B cell (primary cell): ENCODE measurements around the gene MEAF6. TPM values are rescaled to one million over a fixed set of nuclear protein-coding genes. Genes with fewer than 3 reads are reported as not detected.

Experiments used
- ATAC-seq: fragments of 200-7000 bp; cut with Tn5 transposase; one replicate; pipeline ENCODE4 v1.10.0; 2021; ENCODE audit warnings: low read depth, mild to moderate bottlenecking, moderate number of reproducible peaks, moderate library complexity
- CTCF ChIA-PET: fragments of 350-600 bp; sonication (Branson Sonifier 250); formaldehyde crosslinking; loops from one replicate; lab custom pipeline; 2021; ENCODE audit warnings: antibody characterized with exemption, inconsistent platforms; lab: Charles Lee
- POLR2A ChIA-PET: fragments of 350-600 bp; sonication (Branson Sonifier 250); formaldehyde crosslinking; loops from one replicate; lab custom pipeline; 2021; ENCODE audit warnings: antibody characterized with exemption; lab: Charles Lee
- DNase-seq: peaks from one replicate; pipeline ENCODE4 v3.0.0; 2013
- H2AFZ ChIP-seq: 2 replicates; pipeline ENCODE4 v1.6.1; 2012; ENCODE audit warnings: mild to moderate bottlenecking, low read depth, low read length; ENCODE audit not compliant: insufficient read depth, poor library complexity, severe bottlenecking
- H3K27ac ChIP-seq, 2 donors: 1 replicate in 1 of 2; 2 replicates in 1 of 2; pipeline ENCODE4 v1.5.1; 2012 to 2013; ENCODE audit warnings: low read length in 2 of 2, mild to moderate bottlenecking in 2 of 2, moderate library complexity in 1 of 2
- H3K27me3 ChIP-seq, 4 experiments: fragments of 200-600 bp in 1 of 4; sonication (generic) in 1 of 4; replicated peaks in 1 of 4; 1 replicate in 2 of 4; 2 replicates in 2 of 4; pipeline versions ENCODE4 v1.6.1 to v1.7.0; 2013 to 2016; ENCODE audit warnings: low read length in 3 of 4, mild to moderate bottlenecking in 2 of 4, mixed read lengths in 1 of 4, moderate library complexity in 1 of 4; ENCODE audit not compliant: insufficient read depth in 4 of 4, control insufficient read depth in 3 of 4; ENCODE audit errors: control extremely low read depth in 1 of 4
- H3K36me3 ChIP-seq, 2 experiments: replicated peaks in 1 of 2; 1 replicate in 1 of 2; 2 replicates in 1 of 2; pipeline versions ENCODE4 v1.6.1 to v1.7.1; 2013; ENCODE audit warnings: low read length in 1 of 2; ENCODE audit not compliant: insufficient read depth in 2 of 2, control insufficient read depth in 1 of 2; ENCODE audit errors: control extremely low read depth in 1 of 2, extremely low read depth in 1 of 2
- H3K4me1 ChIP-seq, 2 donors: fragments of 200-600 bp in 1 of 2; sonication (generic) in 1 of 2; 1 replicate in 1 of 2; 2 replicates in 1 of 2; pipeline versions ENCODE4 v1.5.1 to v1.6.1; 2013 to 2017; ENCODE audit warnings: low read length in 2 of 2; ENCODE audit not compliant: control insufficient read depth in 2 of 2, insufficient read depth in 2 of 2
- H3K4me2 ChIP-seq: replicated peaks from 2 replicates; pipeline ENCODE3; 2012; ENCODE audit warnings: mild to moderate bottlenecking, low read depth, low read length; ENCODE audit not compliant: poor library complexity, severe bottlenecking
- H3K4me3 ChIP-seq, 5 experiments: fragments of 200-600 bp in 1 of 5; sonication (generic) in 1 of 5; 1 replicate in 3 of 5; 2 replicates in 2 of 5; pipeline versions ENCODE4 v1.5.1 to v1.7.0; 2011 to 2016; ENCODE audit warnings: low read length in 4 of 5, mild to moderate bottlenecking in 4 of 5, low read depth in 2 of 5, control low read depth in 1 of 5, moderate library complexity in 1 of 5; ENCODE audit not compliant: insufficient read depth in 1 of 5; ENCODE audit errors: control extremely low read depth in 1 of 5, extremely low read depth in 1 of 5
- H3K79me2 ChIP-seq: fragments of 200-600 bp; sonication (generic); one replicate; pipeline ENCODE4 v1.6.0; 2016; ENCODE audit warnings: low read length; ENCODE audit not compliant: control insufficient read depth, insufficient read depth
- H3K9ac ChIP-seq: fragments of 200-600 bp; sonication (generic); 2 replicates; pipeline ENCODE4 v1.6.1; 2017; ENCODE audit warnings: mild to moderate bottlenecking, low read length, moderate library complexity
- H3K9me3 ChIP-seq, 3 donors: one replicate each; pipeline versions ENCODE4 v1.6.1 to v1.7.1; 2013; ENCODE audit warnings: low read length in 2 of 3; ENCODE audit not compliant: control insufficient read depth in 2 of 3, insufficient read depth in 1 of 3; ENCODE audit errors: control extremely low read depth in 1 of 3
- H4K20me1 ChIP-seq: 2 replicates; pipeline ENCODE4 v1.6.0; 2012; ENCODE audit warnings: mild to moderate bottlenecking, low read length; ENCODE audit not compliant: insufficient read depth, control insufficient read depth, poor library complexity, severe bottlenecking
- H3K27ac Mint-ChIP-seq: one replicate; pipeline ENCODE4 v1.8.0; 2021; ENCODE audit warnings: mixed read lengths
- H3K27me3 Mint-ChIP-seq: one replicate; pipeline ENCODE4 v1.8.0; 2021; ENCODE audit warnings: mixed read lengths
- H3K4me1 Mint-ChIP-seq: one replicate; pipeline ENCODE4 v1.8.0; 2021; ENCODE audit warnings: mixed read lengths
- H3K4me3 Mint-ChIP-seq: one replicate; pipeline ENCODE4 v1.8.0; 2021; ENCODE audit warnings: mixed read lengths
- H3K9me3 Mint-ChIP-seq: one replicate; pipeline ENCODE4 v1.8.0; 2022; ENCODE audit warnings: mixed read lengths; ENCODE audit not compliant: insufficient read depth
- CTCF ChIP-seq: fragments of 200-600 bp; IDR thresholded peaks from one replicate; pipeline ENCODE4 v1.8.0; 2022; ENCODE audit warnings: antibody characterized with exemption, mild to moderate bottlenecking
- EZH2 ChIP-seq: IDR thresholded peaks from 2 replicates; pipeline ENCODE4 v1.6.1; 2012; ENCODE audit warnings: borderline replicate concordance, low read depth, mild to moderate bottlenecking, moderate library complexity, low read length; ENCODE audit not compliant: insufficient read depth, poor library complexity, severe bottlenecking
- WGBS: methylation state at CpG from one replicate; pipeline ENCODE4 v1.1.5; 2013; ENCODE audit warnings: missing lambda C conversion rate; ENCODE audit not compliant: insufficient coverage; 5-methylcytosine and 5-hydroxymethylcytosine counted together
- intact Hi-C: fragments of 100-400 bp; cut with micrococcal nuclease; formaldehyde crosslinking; loops from one replicate; pipeline ENCODE4 v1.10.0; 2022
- polyA plus RNA-seq: library from polyadenylated mRNA; depleted of rRNA; stranded (reverse); fragments of >200 nt; gene quantifications from 2 replicates; pipeline ENCODE4 v1.2.3, GENCODE V29; 2012
- total RNA-seq, 2 donors: library from RNA; stranded (reverse); fragments of 120-200 nt in 1 of 2; gene quantifications; 1 replicate in 1 of 2; 2 replicates in 1 of 2; pipeline versions ENCODE4 v1.2.3 to v1.2.4, GENCODE V29; 2013 to 2022

MEAF6 gene
- total and polyA plus RNA-seq, 2 donors (not counting 1 experiment from before 2014, with no cell fraction given): 52.5 to 84.2 TPM

- Mint-ChIP-seq H3K4me1 (peaks cover 60% of the 10 kb centered on the region), H3K4me3 (no peak overlapping the region), H3K9me3 (no peaks in the 10 kb centered on the region), H3K27me3 (no peaks in the 10 kb centered on the region), H3K27ac (peak overlapping the region; percentile 71)
- no peaks in the 10 kb centered on the region for H3K9me3 ChIP-seq
- ATAC-seq (no peak), DNase-seq (peak; percentile 13)
- no peak overlapping the region for H2AFZ ChIP-seq
- H4K20me1 ChIP-seq: peaks cover 74% of the 10 kb centered on the region
- peaks cover 41 to 55% of the 10 kb centered on the region in 2 donors for H3K4me1 ChIP-seq
- ChIA-PET POLR2A (no interaction called here), CTCF (interaction anchor here (22.3 kb wide), 1 partner anchor 28 kb away, joined by 690 read pairs; no protein-coding TSS in a partner anchor)
- H3K27me3 ChIP-seq: no peaks in the 10 kb centered on the region
- H3K4me2 ChIP-seq: no peak overlapping the region
- no peak for TF ChIP-seq EZH2
- no peak for TF ChIP-seq CTCF
- WGBS: 85% methylated on average over 13 of the region's 18 CpGs
- H3K9ac ChIP-seq: no peak overlapping the region
- H3K36me3 ChIP-seq: peaks cover 0 to 75% of the 10 kb centered on the region in 2 experiments
- intact Hi-C loops: no loop called here
- H3K79me2 ChIP-seq: peaks cover 51% of the 10 kb centered on the region
- H3K4me3 ChIP-seq: no peak overlapping the region
- H3K27ac ChIP-seq: peak overlapping the region in 1 of 2 donors; percentile 96
Measured at GRCh38 chr1:37482004-37482785, 32.4 kb downstream of the MEAF6 start.
